GM18499 (cell line): ENCODE results near the gene P2RY6.

Experiments used
- ATAC-seq: cut with Tn5 transposase; IDR thresholded peaks from one replicate; pipeline ENCODE4 v1.9.1; 2021; ENCODE audit warnings: moderate number of reproducible peaks; ENCODE audit not compliant: insufficient read depth, unreplicated experiment

The P2RY6 gene

GRCh38 chr11:73236854-73237253 is 35.3 kb upstream of the P2RY6 start:
- no peak for ATAC-seq

- ATAC-seq, result no peak
Measured at GRCh38 chr11:73237471-73238290, 34.5 kb upstream of the P2RY6 start.

- ATAC-seq, result no peak
Measured at GRCh38 chr11:73239111-73239521, 33.0 kb upstream of the P2RY6 start.

- ATAC-seq, result no peak
Measured at GRCh38 chr11:73239571-73240189, 32.5 kb upstream of the P2RY6 start.

- ATAC-seq, result no peak
Measured at GRCh38 chr11:73240190-73240781, 31.9 kb upstream of the P2RY6 start.

- no peak for ATAC-seq
Measured at GRCh38 chr11:73241300-73241699, 30.8 kb upstream of the P2RY6 start.

GRCh38 chr11:73242251-73243092 is 29.7 kb upstream of the P2RY6 start:
- ATAC-seq, result no peak

GRCh38 chr11:73243093-73243485 is 29.0 kb upstream of the P2RY6 start:
- ATAC-seq, result no peak

- ATAC-seq, result no peak
Measured at GRCh38 chr11:73244589-73245240, 27.4 kb upstream of the P2RY6 start.

- ATAC-seq, result no peak
Measured at GRCh38 chr11:73245461-73245860, 26.7 kb upstream of the P2RY6 start.

GRCh38 chr11:73246303-73246702 is 25.8 kb upstream of the P2RY6 start:
- ATAC-seq, result no peak

- ATAC-seq, result no peak
Measured at GRCh38 chr11:73248526-73249185, 23.5 kb upstream of the P2RY6 start.

GRCh38 chr11:73249304-73249703 is 22.8 kb upstream of the P2RY6 start:
- no peak for ATAC-seq

GRCh38 chr11:73249853-73250783 is 22.0 kb upstream of the P2RY6 start:
- no peak for ATAC-seq

- ATAC-seq, result no peak
Measured at GRCh38 chr11:73252577-73253191, 19.5 kb upstream of the P2RY6 start.

- no peak for ATAC-seq
Measured at GRCh38 chr11:73257342-73258103, 14.6 kb upstream of the P2RY6 start.
